SK-N-MC (cell line): ENCODE measurements around the gene PCDHGB2.

ENCODE experiments used
- DNase-seq: peaks from one replicate; pipeline ENCODE4 v3.0.0-alpha.2; 2011; ENCODE audit warnings: low read depth, low spot score
- H3K27ac ChIP-seq: fragments of 200-600 bp; sonication (generic); 2 replicates; pipeline ENCODE4 v1.5.1; 2016; ENCODE audit warnings: mixed run types
- H3K36me3 ChIP-seq: fragments of 200-600 bp; sonication (generic); 2 replicates; pipeline ENCODE4 v1.6.1; 2017; ENCODE audit warnings: antibody characterized with exemption, low read length, mixed read lengths; ENCODE audit not compliant: insufficient read depth
- H3K4me3 ChIP-seq: fragments of 200-600 bp; sonication (generic); 2 replicates; pipeline ENCODE4 v1.5.1; 2016
- H3K9ac ChIP-seq: fragments of 200-600 bp; sonication (generic); 2 replicates; pipeline ENCODE4 v1.8.0; 2017; ENCODE audit warnings: mixed run types, mixed read lengths; ENCODE audit not compliant: insufficient read length
- H3K9me3 ChIP-seq: fragments of 200-600 bp; sonication (generic); 2 replicates; pipeline ENCODE4 v1.6.1; 2017; ENCODE audit warnings: low read depth, mild to moderate bottlenecking, antibody characterized with exemption, low read length, moderate library complexity, mixed read lengths
- EZH2 ChIP-seq: fragments of 200-600 bp; sonication (generic); IDR thresholded peaks from one replicate; pipeline ENCODE4 v1.6.1; 2017; ENCODE audit warnings: antibody characterized with exemption
- FOXP2 ChIP-seq: optimal IDR thresholded peaks from 2 replicates; pipeline ENCODE3; 2011; ENCODE audit warnings: mild to moderate bottlenecking, moderate library complexity; ENCODE audit not compliant: insufficient read depth; ENCODE audit errors: extremely low read length, control extremely low read depth
- POLR2AphosphoS5 ChIP-seq: IDR thresholded peaks from 2 replicates; pipeline ENCODE4 v1.6.1; 2012; ENCODE audit warnings: mild to moderate bottlenecking, low read depth, low read length, borderline replicate concordance

PCDHGB2 gene

GRCh38 chr5:141360685-141361084 is 891 bp downstream of the PCDHGB2 start:
- Histone ChIP-seq H3K36me3 (no peaks in the 10 kb centered on the region), H3K9ac (no peak overlapping the region), H3K4me3 (no peak overlapping the region), H3K27ac (no peak overlapping the region), H3K9me3 (peaks cover 5% of the 10 kb centered on the region; the same call in 1 of the 2 replicates)
- DNase-seq: no peak
- no peak for TF ChIP-seq POLR2AphosphoS5

- Histone ChIP-seq H3K27ac (no peak overlapping the region), H3K36me3 (no peaks in the 10 kb centered on the region), H3K9me3 (peaks cover 5% of the 10 kb centered on the region; the same call in 1 of the 2 replicates), H3K4me3 (0 out of 2 replicates have a peak overlapping the region, but pooled peaks have one; percentile 7), H3K9ac (no peak overlapping the region)
- no peak for DNase-seq
- TF ChIP-seq FOXP2 (no peak), EZH2 (no peak), POLR2AphosphoS5 (no peak)
Observed at GRCh38 chr5:141362719-141363118, 2.9 kb downstream of the PCDHGB2 start.

- TF ChIP-seq EZH2 (no peak), POLR2AphosphoS5 (no peak), FOXP2 (no peak)
- Histone ChIP-seq H3K9ac (no peak within 1 kb of the TSS), H3K4me3 (no peak within 1 kb of the TSS), H3K36me3 (no peaks in the 10 kb centered on the region), H3K9me3 (peaks cover 5% of the 10 kb centered on the region; the same call in 1 of the 2 replicates), H3K27ac (no peak within 1 kb of the TSS)
- no peak for DNase-seq
Observed at GRCh38 chr5:141363952-141364660, 4.3 kb downstream of the PCDHGB2 start, which contains the start of gene PCDHGA5. Gene PCDHGA5 (plus strand): TSS chr5:141364162. CDS start chr5:141364331, 169 bp downstream.

- Histone ChIP-seq H3K9me3 (peaks cover 5% of the 10 kb centered on the region; the same call in 1 of the 2 replicates), H3K36me3 (no peaks in the 10 kb centered on the region), H3K9ac (no peak overlapping the region), H3K27ac (no peak overlapping the region), H3K4me3 (no peak overlapping the region)
- TF ChIP-seq FOXP2: no peak
- TF ChIP-seq POLR2AphosphoS5: no peak
- no peak for TF ChIP-seq EZH2
- no peak for DNase-seq
Observed at GRCh38 chr5:141366016-141366896, 6.5 kb downstream of the PCDHGB2 start.

- Histone ChIP-seq H3K9me3 (no peaks in the 10 kb centered on the region), H3K4me3 (no peak within 1 kb of the TSS), H3K27ac (no peak within 1 kb of the TSS), H3K36me3 (no peaks in the 10 kb centered on the region), H3K9ac (no peak within 1 kb of the TSS)
- DNase-seq: no peak
- TF ChIP-seq POLR2AphosphoS5 (no peak), EZH2 (no peak), FOXP2 (no peak)
Observed at GRCh38 chr5:141369994-141370848, 10.4 kb downstream of the PCDHGB2 start, which contains the start of gene PCDHGB3. Gene PCDHGB3 (plus strand): TSS chr5:141370242. CDS start chr5:141370395, 153 bp downstream.

- no peak overlapping the region for H3K27ac ChIP-seq
- H3K4me3 ChIP-seq: no peak overlapping the region
- no peak overlapping the region for H3K9ac ChIP-seq
- DNase-seq: no peak
- H3K9me3 ChIP-seq: no peaks in the 10 kb centered on the region
- no peak for TF ChIP-seq POLR2AphosphoS5
- TF ChIP-seq FOXP2: no peak
- H3K36me3 ChIP-seq: no peaks in the 10 kb centered on the region
Observed at GRCh38 chr5:141371572-141372475, 12.0 kb downstream of the PCDHGB2 start.

GRCh38 chr5:141373673-141374317 is 14.0 kb downstream of the PCDHGB2 start, which contains the start of gene PCDHGA6:
Gene PCDHGA6 (plus strand): TSS chr5:141373891. CDS start chr5:141374084, 193 bp downstream.
- Histone ChIP-seq H3K9ac (no peak within 1 kb of the TSS), H3K27ac (no peak within 1 kb of the TSS), H3K36me3 (no peaks in the 10 kb centered on the region), H3K4me3 (no peak within 1 kb of the TSS), H3K9me3 (no peaks in the 10 kb centered on the region)
- TF ChIP-seq EZH2 (no peak), POLR2AphosphoS5 (no peak), FOXP2 (no peak)
- no peak for DNase-seq
